Inferior parietal cortex (tissue), 1 donor: ENCODE results near the gene IL1RL1.

Source experiments
- DNase-seq: peaks from one replicate; pipeline ENCODE4 v3.0.0-alpha.2; 2016; ENCODE audit errors: extremely low spot score

Gene IL1RL1

GRCh38 chr2:102367331-102367971 is 56.1 kb downstream of the IL1RL1 start:
- no peak for DNase-seq

GRCh38 chr2:102368461-102369109 is 57.2 kb downstream of the IL1RL1 start:
- DNase-seq: no peak

- no peak for DNase-seq
Measured at GRCh38 chr2:102369866-102370265, 58.5 kb downstream of the IL1RL1 start.

DNA sequence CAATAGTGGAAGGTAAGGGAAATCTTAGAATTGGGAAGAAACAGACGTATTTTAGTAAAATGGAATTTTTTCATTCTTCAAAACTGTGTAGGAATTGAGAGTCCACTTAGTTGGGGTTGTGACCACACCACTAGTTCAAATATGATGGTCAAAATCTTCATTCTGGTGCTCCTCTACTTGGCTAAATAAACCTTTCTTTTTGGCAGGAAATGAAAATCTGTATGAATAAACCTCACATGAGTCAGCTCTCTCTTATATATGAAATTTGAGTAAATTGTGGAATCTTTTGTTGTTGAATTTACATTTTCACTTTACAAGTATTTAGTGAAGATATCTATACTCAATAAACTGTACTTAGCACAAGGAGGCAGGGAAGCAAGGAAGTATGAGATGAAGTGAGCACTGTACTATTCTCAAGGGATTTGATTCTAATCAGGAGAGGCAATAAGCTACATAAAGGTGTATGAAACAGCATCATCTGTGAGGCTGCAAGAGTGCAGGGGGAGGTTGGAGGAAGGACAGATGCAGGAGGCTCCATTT is 64.8 kb downstream of the IL1RL1 start:
- DNase-seq: no peak

- DNase-seq: no peak
Measured at GRCh38 chr2:102383722-102384121, 72.4 kb downstream of the IL1RL1 start.

DNA sequence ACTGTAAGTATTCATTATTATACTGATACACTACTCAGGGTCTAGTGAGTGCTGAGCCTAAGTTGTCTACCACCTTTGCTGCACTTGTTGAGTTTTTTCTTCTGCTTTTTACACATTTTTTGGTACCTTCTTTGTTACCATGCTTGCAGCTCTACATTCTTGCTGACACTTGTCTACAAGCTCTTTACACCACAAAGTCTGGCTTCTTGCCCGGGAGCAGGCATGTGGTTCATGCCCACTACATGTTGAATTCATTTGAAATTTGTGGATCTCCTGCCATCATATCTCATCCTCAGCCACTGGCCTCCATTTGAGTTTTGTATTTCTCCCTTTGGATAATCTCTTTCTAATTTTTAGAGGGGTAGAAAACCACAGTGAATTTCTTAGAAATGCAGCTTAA is 74.2 kb downstream of the IL1RL1 start:
- no peak for DNase-seq

DNA sequence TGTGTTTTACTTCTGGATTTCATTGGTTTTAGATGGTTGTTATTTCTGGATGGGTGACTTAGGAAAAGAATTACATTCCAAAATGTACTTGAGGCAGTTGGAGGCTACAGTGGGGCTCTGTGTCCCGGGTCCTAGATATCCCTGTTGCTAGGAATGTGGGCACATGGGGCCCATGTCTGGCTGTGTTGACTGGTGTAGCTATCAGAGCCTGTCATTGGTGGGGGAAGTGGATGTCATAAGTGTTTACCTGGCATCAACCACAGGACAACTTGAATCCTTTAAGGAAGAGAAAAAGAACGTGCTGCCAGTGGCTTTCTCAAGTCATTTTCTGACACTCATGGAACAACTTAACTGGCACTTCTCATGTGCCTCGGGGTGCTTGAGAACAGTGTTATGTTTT is 74.6 kb downstream of the IL1RL1 start:
- no peak for DNase-seq

- no peak for DNase-seq
Measured at GRCh38 chr2:102386867-102387541, 75.6 kb downstream of the IL1RL1 start.

DNA sequence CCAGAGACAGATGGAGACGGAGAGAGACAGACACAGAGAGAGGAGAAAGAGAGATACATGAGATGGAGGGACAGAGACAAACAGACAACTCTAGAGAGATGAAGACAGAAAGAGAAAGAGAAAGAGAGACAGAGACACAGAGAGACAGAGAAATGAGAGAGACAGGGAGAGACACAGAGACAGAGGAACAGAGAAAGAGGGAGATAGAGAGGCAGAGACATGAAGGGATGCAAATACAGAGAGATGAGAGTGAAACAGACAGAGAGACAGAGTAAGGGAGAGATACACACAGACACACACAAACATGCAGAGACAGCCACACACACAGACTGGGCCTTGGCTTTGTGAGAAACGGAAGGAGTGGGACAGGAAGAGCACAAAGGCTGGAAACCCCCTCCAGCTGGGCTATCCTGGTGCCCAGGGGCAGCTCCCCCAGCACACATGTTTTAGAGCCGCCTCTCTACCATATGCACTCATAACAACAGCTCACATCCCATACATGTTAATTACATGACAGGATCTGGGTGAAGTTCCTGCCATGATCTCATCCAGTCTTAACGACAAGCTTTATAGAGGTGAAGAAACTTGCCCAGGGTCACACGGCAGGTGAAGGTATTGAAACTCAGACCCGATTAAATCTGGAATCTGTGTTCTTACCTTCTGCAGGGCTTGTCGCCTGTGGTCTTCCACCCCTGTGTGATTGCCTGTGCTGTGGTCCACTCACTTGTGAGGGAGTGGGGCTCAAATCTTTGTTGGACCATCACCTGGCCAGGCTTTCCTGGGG is 76.6 kb downstream of the IL1RL1 start:
- DNase-seq: no peak

- no peak for DNase-seq
Measured at GRCh38 chr2:102391565-102391964, 80.2 kb downstream of the IL1RL1 start.

DNA sequence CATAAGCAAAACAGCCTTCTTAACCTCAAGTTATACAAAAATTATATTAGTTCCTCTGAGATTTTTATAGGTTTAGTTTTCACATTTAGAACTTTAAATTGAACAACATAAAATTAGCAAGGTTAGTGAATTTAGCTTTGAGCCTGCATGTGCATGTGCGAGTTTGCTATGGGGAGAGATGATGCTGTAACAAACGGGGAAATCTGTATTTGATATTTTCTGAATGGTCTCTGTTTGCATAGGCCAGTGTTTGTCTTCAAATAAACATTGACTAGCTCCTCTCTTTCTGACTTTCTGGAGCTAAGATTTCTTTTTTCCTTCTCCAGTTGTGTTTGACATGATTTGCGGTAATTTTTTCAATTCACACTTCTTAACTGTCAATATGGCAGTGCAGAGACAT is 80.7 kb downstream of the IL1RL1 start:
- no peak for DNase-seq

DNA sequence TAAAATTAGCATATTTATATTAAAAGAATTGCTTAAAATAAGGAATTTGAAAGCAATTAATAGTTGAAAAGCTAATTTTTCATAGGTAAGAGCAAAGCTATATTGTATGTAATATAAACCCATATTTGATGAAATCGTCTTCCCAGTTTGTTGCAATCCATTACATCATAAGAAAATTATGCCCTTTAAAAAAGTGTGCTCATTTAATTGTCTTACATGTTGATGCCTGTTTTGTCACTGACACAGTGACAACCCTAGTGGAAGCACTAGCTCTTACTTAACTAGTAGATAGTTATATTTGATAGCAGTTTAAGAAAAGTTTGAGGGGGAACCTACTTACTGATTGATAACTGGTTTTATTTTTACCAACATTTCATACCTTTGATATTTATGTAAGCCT is 81.6 kb downstream of the IL1RL1 start:
- DNase-seq: no peak

- DNase-seq: no peak
Measured at GRCh38 chr2:102396012-102396411, 84.6 kb downstream of the IL1RL1 start.

DNA sequence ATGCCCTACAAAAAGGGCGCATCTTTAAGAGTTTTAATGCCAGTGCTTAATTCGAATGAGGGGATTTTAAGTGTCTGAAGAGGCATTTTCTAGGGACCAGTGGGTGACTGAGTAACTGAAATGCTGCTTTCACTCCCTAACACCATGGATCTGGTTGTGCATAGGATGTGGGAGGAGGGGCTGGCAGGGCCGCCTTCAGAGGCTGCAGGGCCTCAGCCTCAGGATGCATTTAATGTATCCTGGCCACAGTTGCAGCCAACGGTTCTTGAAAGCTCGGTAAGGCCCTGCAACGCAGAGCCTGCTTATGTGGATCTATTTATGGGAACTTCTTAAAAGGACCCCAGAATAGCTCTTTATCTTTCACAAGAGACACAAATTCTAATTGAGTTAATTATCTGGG is 85.8 kb downstream of the IL1RL1 start:
- DNase-seq: no peak

DNA sequence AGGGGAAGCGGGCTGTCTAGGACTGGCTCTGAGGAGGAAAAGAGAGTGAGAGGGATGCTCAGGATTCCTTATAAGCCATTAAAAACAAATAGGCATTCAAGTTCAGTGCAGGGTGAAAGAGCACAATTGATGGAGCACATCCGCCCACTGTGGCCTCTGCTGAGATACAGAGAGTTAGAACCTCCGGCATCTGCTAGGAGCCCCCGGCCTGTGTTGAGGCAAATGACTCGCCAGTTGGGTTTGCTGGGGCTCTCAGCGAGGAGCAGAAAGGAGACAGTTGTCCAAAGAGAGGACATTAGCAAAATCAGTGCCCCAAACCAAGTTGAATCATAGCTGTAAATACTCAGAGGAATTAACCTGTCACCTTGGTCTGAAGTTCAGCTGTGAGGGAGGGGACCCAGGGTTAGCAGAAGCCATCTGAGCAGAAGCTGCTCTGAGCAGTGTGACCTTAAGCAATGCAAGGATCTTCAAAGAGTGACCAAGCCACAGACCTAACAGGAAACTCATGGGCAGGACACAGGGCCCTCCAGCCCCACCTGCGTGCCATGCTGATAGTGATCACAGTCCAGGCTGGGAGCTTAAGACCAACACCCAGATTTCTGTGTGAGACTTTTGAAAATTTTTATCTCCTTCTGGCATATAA is 88.3 kb downstream of the IL1RL1 start:
- DNase-seq: no peak

DNA sequence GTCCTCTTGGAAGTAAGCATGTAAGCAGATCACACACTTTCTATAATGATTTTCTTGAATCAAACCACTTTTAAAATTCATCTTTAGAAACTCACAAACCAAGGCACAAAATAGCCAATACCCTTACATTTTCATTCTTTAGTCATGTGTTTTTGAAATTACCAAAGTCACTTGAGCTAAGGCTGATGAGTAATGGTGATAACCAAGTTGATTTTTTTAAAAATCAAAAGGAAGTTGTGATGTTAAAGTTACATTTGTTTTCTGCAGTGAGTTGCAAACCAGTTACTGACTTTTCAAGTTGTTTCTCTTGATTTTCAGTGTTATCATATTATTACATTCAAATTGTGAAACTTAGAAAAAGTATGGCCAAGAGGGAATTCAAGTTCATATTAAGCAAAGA is 90.1 kb downstream of the IL1RL1 start:
- DNase-seq: no peak
